ENCODE data around the gene CACNA1E. TPM values are rescaled to one million over a fixed set of nuclear protein-coding genes. Genes with fewer than 3 reads are reported as not detected.

CACNA1E gene
- total RNA-seq, 1 donor from 2014 or later: not detected

DNA sequence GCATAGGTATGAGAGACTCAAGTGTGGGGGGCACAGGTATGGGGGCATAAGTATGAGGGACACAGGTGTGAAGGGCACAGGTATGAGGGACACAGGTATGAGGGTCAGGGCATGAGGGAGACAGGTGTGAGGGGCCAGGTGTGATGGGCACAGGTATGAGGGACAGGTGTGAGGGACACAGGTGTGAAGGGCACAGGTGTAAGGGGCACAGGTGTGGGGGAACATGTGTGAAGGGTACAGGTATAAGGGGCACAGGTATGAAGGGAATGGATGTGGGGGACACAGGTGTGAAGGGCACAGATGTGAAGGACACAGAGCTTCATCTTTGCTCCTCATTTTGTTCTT, 41.2 kb upstream of the CACNA1E start:
- H3K4me1 ChIP-seq: no peaks in the 10 kb centered on the region
- no peak for DNase-seq (ENCODE audit: extremely low spot score in 2 of 2)
- no peaks in the 10 kb centered on the region for H3K27me3 ChIP-seq
- intact Hi-C loops (cut with DNase I): no loop called here
- no peaks in the 10 kb centered on the region for H3K9me3 ChIP-seq
- no peak overlapping the region for H3K4me3 ChIP-seq
- H3K27ac ChIP-seq: no peak overlapping the region
- H3K36me3 ChIP-seq: no peaks in the 10 kb centered on the region
- TF ChIP-seq POLR2AphosphoS5 (IDR thresholded peaks at IDR 0.05; ENCODE audit: insufficient read depth in 1 of 2, low read depth in 1 of 2) (no peak), POLR2A (IDR thresholded peaks at IDR 0.05) (no peak)
- TF ChIP-seq, protein P1, sequence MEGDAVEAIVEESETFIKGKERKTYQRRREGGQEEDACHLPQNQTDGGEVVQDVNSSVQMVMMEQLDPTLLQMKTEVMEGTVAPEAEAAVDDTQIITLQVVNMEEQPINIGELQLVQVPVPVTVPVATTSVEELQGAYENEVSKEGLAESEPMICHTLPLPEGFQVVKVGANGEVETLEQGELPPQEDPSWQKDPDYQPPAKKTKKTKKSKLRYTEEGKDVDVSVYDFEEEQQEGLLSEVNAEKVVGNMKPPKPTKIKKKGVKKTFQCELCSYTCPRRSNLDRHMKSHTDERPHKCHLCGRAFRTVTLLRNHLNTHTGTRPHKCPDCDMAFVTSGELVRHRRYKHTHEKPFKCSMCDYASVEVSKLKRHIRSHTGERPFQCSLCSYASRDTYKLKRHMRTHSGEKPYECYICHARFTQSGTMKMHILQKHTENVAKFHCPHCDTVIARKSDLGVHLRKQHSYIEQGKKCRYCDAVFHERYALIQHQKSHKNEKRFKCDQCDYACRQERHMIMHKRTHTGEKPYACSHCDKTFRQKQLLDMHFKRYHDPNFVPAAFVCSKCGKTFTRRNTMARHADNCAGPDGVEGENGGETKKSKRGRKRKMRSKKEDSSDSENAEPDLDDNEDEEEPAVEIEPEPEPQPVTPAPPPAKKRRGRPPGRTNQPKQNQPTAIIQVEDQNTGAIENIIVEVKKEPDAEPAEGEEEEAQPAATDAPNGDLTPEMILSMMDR (IDR thresholded peaks at IDR 0.05): no peak

DNA sequence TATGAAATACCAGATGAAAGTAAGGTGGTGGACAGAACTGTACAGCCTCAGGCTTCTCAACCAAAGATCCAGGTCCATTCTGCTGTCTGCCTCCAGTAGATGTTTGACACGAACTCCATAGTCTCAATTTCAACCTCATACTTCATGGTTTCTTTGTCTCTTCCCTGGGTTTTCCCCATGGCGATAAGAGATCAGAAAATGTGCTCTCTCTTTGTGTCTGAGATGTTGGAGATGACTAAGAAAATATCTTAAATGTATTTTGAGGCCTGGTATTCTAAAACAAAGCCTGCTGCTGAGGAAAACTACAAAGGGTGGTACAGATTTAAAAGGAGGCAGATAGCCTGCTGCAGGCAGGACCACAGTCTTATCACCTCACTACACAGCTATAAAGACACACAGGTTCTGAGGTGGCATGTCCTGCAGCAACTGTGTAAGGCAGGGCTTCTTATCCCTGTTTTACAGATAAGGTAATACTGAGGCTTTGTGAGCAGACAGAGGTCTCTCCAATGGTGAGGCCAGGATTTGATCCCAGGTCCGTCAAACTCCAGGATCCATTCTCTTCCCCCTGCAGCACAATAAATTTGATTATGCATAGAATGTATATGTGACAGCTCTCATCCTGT, 40.0 kb upstream of the CACNA1E start:
- TF ChIP-seq POLR2A (IDR thresholded peaks at IDR 0.05): no peak
- TF ChIP-seq, protein P1 (IDR thresholded peaks at IDR 0.05): no peak
- no peak for TF ChIP-seq POLR2AphosphoS5 (IDR thresholded peaks at IDR 0.05; ENCODE audit: insufficient read depth in 1 of 2, low read depth in 1 of 2)
- no peak overlapping the region for H3K4me3 ChIP-seq
- H3K36me3 ChIP-seq: no peaks in the 10 kb centered on the region
- no peaks in the 10 kb centered on the region for H3K9me3 ChIP-seq
- no peaks in the 10 kb centered on the region for H3K4me1 ChIP-seq
- H3K27me3 ChIP-seq: no peaks in the 10 kb centered on the region
- intact Hi-C loops (cut with DNase I): no loop called here
- DNase-seq (ENCODE audit: extremely low spot score in 2 of 2): no peak
- H3K27ac ChIP-seq: no peak overlapping the region

DNA sequence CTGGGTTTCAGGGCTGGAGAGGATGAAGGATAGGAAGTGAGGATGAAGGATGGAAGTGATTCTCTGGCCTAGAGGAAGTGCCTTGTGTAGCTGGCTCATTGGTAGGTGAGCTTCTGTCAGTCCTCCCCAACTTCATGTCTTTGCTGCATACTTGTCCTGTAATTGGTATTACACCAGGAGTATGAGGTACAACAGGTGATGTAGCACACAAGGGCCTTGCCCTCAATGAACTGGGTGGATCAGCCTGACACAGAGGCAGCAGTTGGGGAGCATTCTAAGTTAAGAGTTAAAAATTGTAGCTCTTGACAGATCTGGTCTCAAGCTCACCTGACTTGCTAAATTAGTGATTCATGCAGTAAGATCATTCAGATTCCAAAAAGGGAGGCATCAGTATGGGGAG, 37.9 kb upstream of the CACNA1E start:
- Histone ChIP-seq H3K27me3 (no peaks in the 10 kb centered on the region), H3K27ac (no peak overlapping the region), H3K4me1 (no peaks in the 10 kb centered on the region), H3K4me3 (no peak overlapping the region), H3K9me3 (no peaks in the 10 kb centered on the region), H3K36me3 (no peaks in the 10 kb centered on the region)
- DNase-seq (ENCODE audit: extremely low spot score in 2 of 2): peak in 1 of 2 donors; percentile 74
- intact Hi-C loops (cut with DNase I): no loop called here
- TF ChIP-seq, protein P1 (IDR thresholded peaks at IDR 0.05): no peak
- no peak for TF ChIP-seq POLR2A (IDR thresholded peaks at IDR 0.05)
- no peak for TF ChIP-seq POLR2AphosphoS5 (IDR thresholded peaks at IDR 0.05; ENCODE audit: insufficient read depth in 1 of 2, low read depth in 1 of 2)

DNA sequence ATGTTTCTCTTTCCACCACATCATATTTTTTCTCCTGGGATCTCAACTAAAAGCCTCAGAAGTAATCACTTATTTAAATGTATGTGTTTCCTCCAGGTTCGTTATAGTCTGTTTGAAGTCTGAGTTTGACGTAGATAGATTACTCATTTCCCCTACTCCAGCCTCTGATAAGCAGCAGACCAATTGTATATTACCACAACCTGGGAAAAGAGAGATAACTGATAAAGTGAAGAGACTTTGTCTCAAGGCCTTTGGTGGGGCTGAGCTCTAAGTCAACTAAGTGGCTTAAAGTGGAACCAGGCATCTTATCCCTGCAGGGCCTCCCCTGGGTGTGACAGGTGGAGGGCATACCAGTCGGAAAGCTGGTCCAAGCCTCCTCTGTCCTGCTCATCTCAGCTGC, 34.9 kb upstream of the CACNA1E start:
- H3K27ac ChIP-seq: no peak overlapping the region
- no peaks in the 10 kb centered on the region for H3K27me3 ChIP-seq
- H3K9me3 ChIP-seq: no peaks in the 10 kb centered on the region
- intact Hi-C loops (cut with DNase I): no loop called here
- no peak overlapping the region for H3K4me3 ChIP-seq
- no peaks in the 10 kb centered on the region for H3K4me1 ChIP-seq
- TF ChIP-seq POLR2AphosphoS5 (IDR thresholded peaks at IDR 0.05; ENCODE audit: insufficient read depth in 1 of 2, low read depth in 1 of 2): no peak
- TF ChIP-seq, protein P1 (IDR thresholded peaks at IDR 0.05): no peak
- TF ChIP-seq POLR2A (IDR thresholded peaks at IDR 0.05): no peak
- H3K36me3 ChIP-seq: no peaks in the 10 kb centered on the region
- DNase-seq (ENCODE audit: extremely low spot score in 2 of 2): no peak

DNA sequence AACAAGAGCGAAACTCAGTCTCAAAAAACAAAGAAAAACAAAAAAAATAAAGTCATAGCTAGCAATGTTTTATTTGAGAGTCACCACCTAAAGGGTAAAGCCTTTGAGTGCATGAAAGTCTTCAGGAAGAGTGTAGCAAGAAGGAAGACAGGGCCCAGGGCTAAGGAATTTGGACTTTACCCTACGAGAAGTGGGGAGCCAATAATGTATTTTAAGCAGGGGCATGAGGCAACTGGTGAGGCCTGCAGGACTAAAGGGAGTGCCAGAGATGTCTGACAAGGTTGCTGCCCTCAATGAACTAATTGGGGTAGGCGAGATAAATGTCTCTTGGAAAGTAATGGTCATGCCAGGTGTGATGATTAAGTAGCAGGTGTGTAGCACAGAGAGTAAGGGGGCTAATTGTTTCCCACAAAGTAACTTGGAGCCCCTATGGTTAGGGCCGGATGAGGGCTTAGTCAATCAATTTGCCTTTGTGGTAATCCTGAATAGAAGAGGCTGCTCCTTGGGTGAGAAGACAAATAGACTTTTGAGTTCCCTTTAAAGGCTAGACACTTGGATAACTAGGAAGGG, 31.6 kb upstream of the CACNA1E start:
- no peaks in the 10 kb centered on the region for H3K9me3 ChIP-seq
- no peak overlapping the region for H3K4me3 ChIP-seq
- H3K27me3 ChIP-seq: no peaks in the 10 kb centered on the region
- TF ChIP-seq POLR2AphosphoS5 (IDR thresholded peaks at IDR 0.05; ENCODE audit: insufficient read depth in 1 of 2, low read depth in 1 of 2) (no peak), POLR2A (IDR thresholded peaks at IDR 0.05) (no peak)
- TF ChIP-seq, protein P1 (IDR thresholded peaks at IDR 0.05): no peak
- H3K36me3 ChIP-seq: no peaks in the 10 kb centered on the region
- DNase-seq (ENCODE audit: extremely low spot score in 2 of 2): no peak
- intact Hi-C loops (cut with DNase I): no loop called here
- no peak overlapping the region for H3K27ac ChIP-seq
- H3K4me1 ChIP-seq: no peaks in the 10 kb centered on the region
